C4-2B (cell line): ENCODE data around the gene HECW1.

Experiments
- ZFX ChIP-seq: fragments of 450-650 bp; IDR thresholded peaks from 2 replicates; pipeline ENCODE4 v1.6.1; 2017
- TF ChIP-seq, protein P1 (sequence below): fragments of 450-650 bp; conservative IDR thresholded peaks from 2 replicates; pipeline ENCODE4 v1.5.1; 2017; ENCODE audit warnings: mild to moderate bottlenecking

DNA sequence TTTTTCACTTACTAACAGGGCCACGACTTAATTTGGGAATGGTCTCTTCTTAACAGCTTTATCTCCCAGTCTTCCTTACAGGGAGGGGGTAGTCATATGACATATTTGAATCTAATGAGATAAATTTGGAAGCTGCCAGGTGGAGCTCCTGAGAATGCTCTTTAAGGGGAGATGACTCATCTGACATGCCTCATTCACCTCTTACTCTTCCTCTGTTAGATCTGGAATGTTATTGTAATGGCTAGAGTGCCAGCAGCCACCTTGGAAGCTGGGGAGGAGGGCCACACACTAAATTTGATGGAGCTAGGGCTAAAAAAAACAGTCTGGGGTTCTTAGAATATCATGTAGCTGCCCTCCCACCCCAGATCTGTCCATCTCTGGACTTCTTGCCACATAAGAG lies 22.7 kb downstream of the HECW1 start:
- TF ChIP-seq, protein P1, sequence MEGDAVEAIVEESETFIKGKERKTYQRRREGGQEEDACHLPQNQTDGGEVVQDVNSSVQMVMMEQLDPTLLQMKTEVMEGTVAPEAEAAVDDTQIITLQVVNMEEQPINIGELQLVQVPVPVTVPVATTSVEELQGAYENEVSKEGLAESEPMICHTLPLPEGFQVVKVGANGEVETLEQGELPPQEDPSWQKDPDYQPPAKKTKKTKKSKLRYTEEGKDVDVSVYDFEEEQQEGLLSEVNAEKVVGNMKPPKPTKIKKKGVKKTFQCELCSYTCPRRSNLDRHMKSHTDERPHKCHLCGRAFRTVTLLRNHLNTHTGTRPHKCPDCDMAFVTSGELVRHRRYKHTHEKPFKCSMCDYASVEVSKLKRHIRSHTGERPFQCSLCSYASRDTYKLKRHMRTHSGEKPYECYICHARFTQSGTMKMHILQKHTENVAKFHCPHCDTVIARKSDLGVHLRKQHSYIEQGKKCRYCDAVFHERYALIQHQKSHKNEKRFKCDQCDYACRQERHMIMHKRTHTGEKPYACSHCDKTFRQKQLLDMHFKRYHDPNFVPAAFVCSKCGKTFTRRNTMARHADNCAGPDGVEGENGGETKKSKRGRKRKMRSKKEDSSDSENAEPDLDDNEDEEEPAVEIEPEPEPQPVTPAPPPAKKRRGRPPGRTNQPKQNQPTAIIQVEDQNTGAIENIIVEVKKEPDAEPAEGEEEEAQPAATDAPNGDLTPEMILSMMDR: no peak
- no peak for TF ChIP-seq ZFX
